ENCODE data around the gene DCTN2.

Gene DCTN2

DNA sequence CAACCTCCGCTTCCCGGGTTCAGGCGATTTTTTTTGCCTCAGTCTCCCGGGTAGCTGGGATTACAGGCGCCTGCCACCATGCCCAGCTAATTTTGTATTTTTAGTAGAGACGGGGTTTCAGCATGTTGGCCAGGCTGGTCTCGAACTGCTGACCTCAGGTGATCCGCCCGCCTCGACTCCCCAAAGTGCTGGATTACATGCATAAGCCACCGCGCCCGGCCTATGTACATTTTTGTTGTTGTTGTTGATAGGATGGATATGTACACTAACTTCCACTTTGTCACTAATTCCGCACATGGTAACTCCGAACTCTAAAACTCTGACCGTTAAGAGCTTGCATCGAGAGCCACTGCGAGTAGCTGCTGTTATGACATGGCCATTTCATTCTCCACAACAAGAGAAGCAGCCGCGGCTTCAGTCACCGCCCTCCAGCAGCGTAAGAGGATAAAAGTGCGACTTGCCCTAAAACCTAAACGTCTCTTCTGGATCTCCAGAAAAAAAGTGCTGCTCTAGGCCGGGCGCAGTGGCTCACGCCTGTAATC, 59.9 kb downstream of the DCTN2 start:
- DNase-seq = no peak

DNA sequence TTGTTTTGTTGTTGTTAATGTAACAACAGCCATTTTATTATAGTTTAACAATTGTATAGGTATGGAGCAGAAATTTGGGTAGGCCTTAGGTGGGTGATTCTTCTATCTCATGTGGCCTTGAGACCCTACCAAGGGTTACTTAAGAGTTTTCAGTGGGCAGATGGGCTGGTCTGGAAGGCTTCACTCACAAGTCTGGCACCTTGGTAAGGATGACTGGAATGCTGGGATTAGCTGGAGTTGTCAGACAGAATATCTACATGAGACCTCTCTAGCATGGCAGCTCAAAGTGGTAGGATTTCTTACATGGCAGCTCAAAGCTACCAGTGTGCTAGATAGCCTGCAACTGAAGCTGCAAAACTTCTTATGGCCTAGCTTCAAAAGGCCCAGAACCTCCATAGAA, 61.3 kb downstream of the DCTN2 start:
- DNase-seq = no peak

DNA sequence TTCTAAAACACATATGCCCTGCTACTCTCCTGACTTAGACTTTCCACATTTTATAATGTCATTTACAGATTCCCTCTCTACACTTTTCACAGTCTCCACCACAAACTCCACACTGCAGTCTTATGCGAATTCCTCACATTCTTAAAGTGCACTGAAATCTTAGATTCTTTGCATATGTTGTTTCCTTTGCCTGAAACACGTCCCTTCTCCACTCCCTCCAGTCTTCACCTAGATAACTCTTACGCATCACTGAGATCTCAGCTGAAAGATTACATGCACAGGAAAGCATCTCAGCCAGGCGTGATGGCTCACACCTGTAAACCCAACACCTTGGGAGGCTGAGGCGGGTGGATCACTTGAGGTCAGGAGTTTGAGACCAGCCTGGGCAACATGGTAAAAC, 63.5 kb downstream of the DCTN2 start:
- peak; percentile 83 for DNase-seq

- no peak for DNase-seq
Measured at GRCh38 chr12:57481671-57482070, 65.3 kb downstream of the DCTN2 start.
